PC-3 (cell line): ENCODE measurements around the gene FAM107A. TPM values are rescaled to one million over a fixed set of nuclear protein-coding genes. Genes with fewer than 3 reads are reported as not detected.

Source experiments
- ATAC-seq: fragments of 200-7000 bp; cut with Tn5 transposase; 2 replicates; pipeline ENCODE4 v1.9.1; 2020; ENCODE audit warnings: mild to moderate bottlenecking, moderate library complexity
- BruUV-seq: library from RNA; stranded (reverse); fragments of 400-500 nt; replicated peaks from 2 replicates; lab custom pipeline; 2021; lab: Mats Ljungman, UMichigan
- CTCF ChIA-PET: fragments of 300-600 bp; sonication (Branson Sonifier 250); formaldehyde crosslinking; loops from one replicate; lab custom pipeline; 2022; ENCODE audit warnings: antibody characterized with exemption; lab: Charles Lee
- POLR2A ChIA-PET: fragments of 300-600 bp; sonication (Branson Sonifier 250); formaldehyde crosslinking; loops from one replicate; lab custom pipeline; 2022; ENCODE audit warnings: antibody characterized with exemption; ENCODE audit not compliant: unreplicated experiment; lab: Charles Lee
- DNase-seq: peaks from one replicate; pipeline ENCODE4 v3.0.0-alpha.2; 2015
- H2AFZ ChIP-seq: fragments of 300-600 bp; sonication (generic); 2 replicates; pipeline ENCODE4 v1.6.0; 2016; ENCODE audit warnings: antibody characterized with exemption, low read length
- H3F3A ChIP-seq: fragments of 300-600 bp; sonication (generic); one replicate; pipeline ENCODE4 v1.6.0; 2017; ENCODE audit warnings: antibody characterized with exemption, low read length, control low read depth, mild to moderate bottlenecking; ENCODE audit not compliant: unreplicated experiment
- H3K27ac ChIP-seq: fragments of 300-600 bp; sonication (generic); 2 replicates; pipeline ENCODE4 v1.5.1; 2016; ENCODE audit warnings: mild to moderate bottlenecking, low read length
- H3K27me3 ChIP-seq: fragments of 300-600 bp; sonication (generic); 2 replicates; pipeline ENCODE4 v1.6.1; 2016; ENCODE audit warnings: low read length, mixed read lengths
- H3K36me3 ChIP-seq: fragments of 300-600 bp; sonication (generic); 2 replicates; pipeline ENCODE4 v1.6.1; 2016; ENCODE audit warnings: low read depth, mixed run types, low read length, mixed read lengths
- H3K4me1 ChIP-seq: fragments of 300-600 bp; sonication (generic); 2 replicates; pipeline ENCODE4 v1.5.1; 2016; ENCODE audit warnings: low read length; ENCODE audit not compliant: insufficient read depth
- H3K4me2 ChIP-seq: fragments of 300-600 bp; sonication (generic); 2 replicates; pipeline ENCODE4 v1.6.0; 2016; ENCODE audit warnings: low read length
- H3K4me3 ChIP-seq: fragments of 300-600 bp; sonication (generic); 2 replicates; pipeline ENCODE4 v1.5.1; 2016; ENCODE audit warnings: mild to moderate bottlenecking, low read length, mixed read lengths
- H3K79me2 ChIP-seq: fragments of 300-600 bp; sonication (generic); 2 replicates; pipeline ENCODE4 v1.6.1; 2017; ENCODE audit warnings: low read length, mixed read lengths
- H3K9ac ChIP-seq: fragments of 300-600 bp; sonication (generic); 2 replicates; pipeline ENCODE4 v1.6.0; 2016; ENCODE audit warnings: mild to moderate bottlenecking, low read length
- H3K9me2 ChIP-seq: fragments of 300-600 bp; sonication (generic); replicated peaks from 2 replicates; pipeline ENCODE4 v1.6.1; 2016; ENCODE audit warnings: mixed run types, low read length, mixed read lengths
- H3K9me3 ChIP-seq: fragments of 300-600 bp; sonication (generic); 2 replicates; pipeline ENCODE4 v1.6.1; 2016; ENCODE audit warnings: low read length, mixed read lengths
- H4K20me1 ChIP-seq: fragments of 300-600 bp; sonication (generic); 2 replicates; pipeline ENCODE4 v1.6.1; 2016; ENCODE audit warnings: low read length, mixed read lengths
- CTCF ChIP-seq: fragments of 300-600 bp; sonication (generic); conservative IDR thresholded peaks from 2 replicates; pipeline ENCODE4 v1.5.1; 2017; ENCODE audit warnings: antibody characterized with exemption, low read depth, mild to moderate bottlenecking, low read length
- EZH2 ChIP-seq: fragments of 300-600 bp; sonication (generic); IDR thresholded peaks from one replicate; pipeline ENCODE4 v1.6.1; 2017; ENCODE audit warnings: antibody characterized with exemption, mild to moderate bottlenecking, low read length; ENCODE audit not compliant: unreplicated experiment
- EZH2phosphoT487 ChIP-seq: fragments of 300-600 bp; sonication (generic); IDR thresholded peaks from 2 replicates; pipeline ENCODE4 v1.6.1; 2018; ENCODE audit warnings: mild to moderate bottlenecking, antibody characterized with exemption, low read length, borderline replicate concordance
- intact Hi-C: fragments of 100-400 bp; cut with micrococcal nuclease; formaldehyde crosslinking; loops from 2 replicates; pipeline ENCODE4 v1.9.0; 2023
- total RNA-seq: library from RNA; depleted of rRNA; stranded (reverse); fragments of >200 nt; gene quantifications from 2 replicates; pipeline ENCODE4 v1.2.3, GENCODE V29; 2014

The FAM107A gene
- total RNA-seq, 1 experiment from 2014 or later, result 0.07 TPM

GRCh38 chr3:58560771-58561311, 16.4 kb downstream of the FAM107A start:
- ChIA-PET CTCF (interaction anchor here (0.6 to 1.3 kb wide), 5 partner anchors 66 to 1297 kb away, joined by 3 to 23 read pairs (median 4); partner anchors contain the start of gene KCTD6), POLR2A (no interaction called here)
- Histone ChIP-seq H3K4me1 (peaks cover 42% of the 10 kb centered on the region), H3K27ac (peak overlapping the region; percentile 44), H3K79me2 (no peaks in the 10 kb centered on the region), H3K9me2 (no peaks in the 10 kb centered on the region), H3K9ac (no peak overlapping the region), H3F3A (peaks cover 6% of the 10 kb centered on the region), H3K27me3 (no peaks in the 10 kb centered on the region), H4K20me1 (no peaks in the 10 kb centered on the region), H3K9me3 (no peaks in the 10 kb centered on the region), H2AFZ (0 out of 2 replicates have a peak overlapping the region, but pooled peaks have one; percentile 3), H3K4me3 (no peak overlapping the region), H3K4me2 (no peak overlapping the region; the same call in 1 of the 2 replicates), H3K36me3 (no peaks in the 10 kb centered on the region)
- TF ChIP-seq CTCF, result peak; percentile 81
- no peak for TF ChIP-seq EZH2phosphoT487
- no peak for TF ChIP-seq EZH2
- intact Hi-C loops, result loop anchor here (5.0 to 10.0 kb wide), 4 partner anchors 436 to 654 kb away; no protein-coding TSS in a partner anchor
- ATAC-seq (peak; percentile 49), DNase-seq (peak; percentile 94)
- BruUV-seq, result no TSS peak

- Histone ChIP-seq H3K27ac (no peak overlapping the region), H3K9ac (no peak overlapping the region), H3K36me3 (no peaks in the 10 kb centered on the region), H3F3A (peaks cover 6% of the 10 kb centered on the region), H2AFZ (no peak overlapping the region), H4K20me1 (no peaks in the 10 kb centered on the region), H3K4me1 (peaks cover 30% of the 10 kb centered on the region), H3K27me3 (no peaks in the 10 kb centered on the region), H3K4me3 (no peak overlapping the region), H3K79me2 (no peaks in the 10 kb centered on the region), H3K9me2 (no peaks in the 10 kb centered on the region), H3K4me2 (no peak overlapping the region), H3K9me3 (no peaks in the 10 kb centered on the region)
- TF ChIP-seq EZH2 (no peak), EZH2phosphoT487 (no peak), CTCF (no peak)
- ChIA-PET POLR2A (no interaction called here), CTCF (interaction anchor here (0.7 kb wide), 1 partner anchor 70 kb away, joined by 3 read pairs; no protein-coding TSS in a partner anchor)
- intact Hi-C loops, result no loop called here
- no TSS peak for BruUV-seq
- DNase-seq, result no peak
- no peak for ATAC-seq
These were observed 17.6 kb downstream of the FAM107A start for GRCh38 chr3:58559586-58559985.

- Histone ChIP-seq H3K79me2 (no peaks in the 10 kb centered on the region), H3K27me3 (no peaks in the 10 kb centered on the region), H3K36me3 (no peaks in the 10 kb centered on the region), H3K27ac (no peak overlapping the region), H3K9me2 (no peaks in the 10 kb centered on the region), H3K9me3 (no peaks in the 10 kb centered on the region), H3K4me3 (no peak overlapping the region), H3K9ac (no peak overlapping the region), H3K4me2 (no peak overlapping the region), H3K4me1 (peaks cover 9% of the 10 kb centered on the region; the same call in 1 of the 2 replicates), H4K20me1 (no peaks in the 10 kb centered on the region), H2AFZ (no peak overlapping the region), H3F3A (no peaks in the 10 kb centered on the region)
- TF ChIP-seq EZH2 (no peak), EZH2phosphoT487 (no peak), CTCF (no peak)
- DNase-seq (no peak), ATAC-seq (no peak)
- no TSS peak for BruUV-seq
- ChIA-PET CTCF (no interaction called here), POLR2A (no interaction called here)
- intact Hi-C loops, result no loop called here
These were observed 19.7 kb downstream of the FAM107A start for GRCh38 chr3:58557491-58557890.
